ENCODE results near the gene C1QC. TPM values are rescaled to one million over a fixed set of nuclear protein-coding genes. Genes with fewer than 3 reads are reported as not detected.
"Not testable (repeated sequence)": the region's sequence is repeated elsewhere in the genome, so short reads cannot be mapped to it uniquely, and the experiment has no call there.

Gene C1QC
- total RNA-seq, 8 experiments from 2014 or later = 0.27 to 0.71 (median 0.42) TPM; not detected in 5

GRCh38 chr1:22660716-22661241 is 17.3 kb downstream of the C1QC start:
- 76 to 90% (median 84%) methylated on average over 1 to 17 of the region's 19 CpGs; no CpG with 5 or more reads in 4 of the 10 experiments for WGBS, 10 experiments
- ATAC-seq (replicated peaks in 6 of 8) = no peak
- Histone ChIP-seq H3K4me3 (no peak overlapping the region), H3K27ac (no peak overlapping the region), H3K4me1 (replicated peaks in 1 of 2) (no peaks in the 10 kb centered on the region)
- in situ Hi-C loops (cut with MboI; ENCODE audit: low pct_unique_long_range_greater_than_20kb in 2 of 9, low sequenced_read_pairs in 9 of 9, unreplicated experiment in 9 of 9) = loop anchor here in 3 of 9 experiments (25.0 kb wide), 1 partner anchor 527 kb away; no protein-coding TSS in a partner anchor

GRCh38 chr1:22661880-22662279 is 18.4 kb downstream of the C1QC start:
- Histone ChIP-seq H3K4me1 (replicated peaks in 1 of 2) (peaks cover 0 to 4% of the 10 kb centered on the region in 2 donors), H3K27ac (no peak overlapping the region), H3K4me3 (no peak overlapping the region)
- no peak for ATAC-seq (replicated peaks in 6 of 8)
- in situ Hi-C loops (cut with MboI; ENCODE audit: low pct_unique_long_range_greater_than_20kb in 2 of 9, low sequenced_read_pairs in 9 of 9, unreplicated experiment in 9 of 9) = loop anchor here in 3 of 9 experiments (25.0 kb wide), 1 partner anchor 525 kb away; no protein-coding TSS in a partner anchor
- WGBS, 10 experiments = 17 to 88% (median 81%) methylated on average over 1 to 2 of the region's 2 CpGs; no CpG with 5 or more reads in 1 of the 10 experiments

GRCh38 chr1:22662318-22662717 is 18.9 kb downstream of the C1QC start:
- in situ Hi-C loops (cut with MboI; ENCODE audit: low pct_unique_long_range_greater_than_20kb in 2 of 9, low sequenced_read_pairs in 9 of 9, unreplicated experiment in 9 of 9) = loop anchor here in 3 of 9 experiments (25.0 kb wide), 1 partner anchor 525 kb away; no protein-coding TSS in a partner anchor
- Histone ChIP-seq H3K4me3 (no peak overlapping the region), H3K4me1 (replicated peaks in 1 of 2) (peaks cover 0 to 5% of the 10 kb centered on the region in 2 donors), H3K27ac (no peak overlapping the region)
- WGBS, 10 experiments = 55 to 90% (median 82%) methylated on average over 2 to 5 of the region's 5 CpGs; no CpG with 5 or more reads in 4 of the 10 experiments
- peak in 6 of 8 experiments; percentile 24 to 91 (median 37) for ATAC-seq (replicated peaks in 6 of 8)

GRCh38 chr1:22662986-22663408 is 19.6 kb downstream of the C1QC start:
- no peak overlapping the region for H3K4me3 ChIP-seq
- 40 to 92% (median 85%) methylated on average over 1 to 6 of the region's 8 CpGs; no CpG with 5 or more reads in 5 of the 10 experiments for WGBS, 10 experiments
- H3K4me1 ChIP-seq (replicated peaks in 1 of 2) = peaks cover 6 to 10% of the 10 kb centered on the region in 2 donors
- no peak overlapping the region for H3K27ac ChIP-seq
- no peak for ATAC-seq (replicated peaks in 6 of 8)
- in situ Hi-C loops (cut with MboI; ENCODE audit: low pct_unique_long_range_greater_than_20kb in 2 of 9, low sequenced_read_pairs in 9 of 9, unreplicated experiment in 9 of 9) = loop anchor here in 3 of 9 experiments (25.0 kb wide), 1 partner anchor 524 kb away; no protein-coding TSS in a partner anchor

- no peak overlapping the region for H3K4me3 ChIP-seq
- no peak overlapping the region for H3K27ac ChIP-seq
- in situ Hi-C loops (cut with MboI; ENCODE audit: low pct_unique_long_range_greater_than_20kb in 2 of 9, low sequenced_read_pairs in 9 of 9, unreplicated experiment in 9 of 9) = loop anchor here in 3 of 9 experiments (25.0 kb wide), 1 partner anchor 522 kb away; no protein-coding TSS in a partner anchor
- 20 to 50% (median 40%) methylated on average over 1 to 6 of the region's 7 CpGs; no CpG with 5 or more reads in 5 of the 10 experiments for WGBS, 10 experiments
- ATAC-seq (replicated peaks in 6 of 8) = peak in 7 of 8 experiments; percentile 56 to 86 (median 72)
- peaks cover 8 to 12% of the 10 kb centered on the region in 2 donors for H3K4me1 ChIP-seq (replicated peaks in 1 of 2)
These were observed 22.3 kb downstream of the C1QC start for GRCh38 chr1:22665752-22666151.

GRCh38 chr1:22666412-22666811 is 23.0 kb downstream of the C1QC start:
- peak in 1 of 8 experiments; percentile 52 for ATAC-seq (replicated peaks in 6 of 8)
- in situ Hi-C loops (cut with MboI; ENCODE audit: low pct_unique_long_range_greater_than_20kb in 2 of 9, low sequenced_read_pairs in 9 of 9, unreplicated experiment in 9 of 9) = loop anchor here in 3 of 9 experiments (25.0 kb wide), 1 partner anchor 521 kb away; no protein-coding TSS in a partner anchor
- no peak overlapping the region for H3K4me3 ChIP-seq
- WGBS, 10 experiments = 0 to 93% (median 51%) methylated on average over 1 to 2 of the region's 2 CpGs; no CpG with 5 or more reads in 1 of the 10 experiments
- H3K4me1 ChIP-seq (replicated peaks in 1 of 2) = peaks cover 10 to 14% of the 10 kb centered on the region in 2 donors
- H3K27ac ChIP-seq = no peak overlapping the region

- not testable (repeated sequence) for H3K27ac ChIP-seq; H3K4me3 ChIP-seq; ATAC-seq (replicated peaks in 6 of 8)
- in situ Hi-C loops (cut with MboI; ENCODE audit: low pct_unique_long_range_greater_than_20kb in 2 of 9, low sequenced_read_pairs in 9 of 9, unreplicated experiment in 9 of 9) = loop anchor here in 3 of 9 experiments (25.0 kb wide), 1 partner anchor 518 kb away; no protein-coding TSS in a partner anchor
- peaks cover 24 to 26% of the 10 kb centered on the region in 2 donors for H3K4me1 ChIP-seq (replicated peaks in 1 of 2)
- WGBS, 10 experiments = 46 to 100% (median 100%) methylated on average over 1 to 2 of the region's 2 CpGs; no CpG with 5 or more reads in 4 of the 10 experiments
These were observed 25.4 kb downstream of the C1QC start for GRCh38 chr1:22668840-22669239.

- H3K4me3 ChIP-seq = no peak overlapping the region
- peak in 1 of 8 experiments; percentile 0 for ATAC-seq (replicated peaks in 6 of 8)
- peaks cover 26 to 28% of the 10 kb centered on the region in 2 donors for H3K4me1 ChIP-seq (replicated peaks in 1 of 2)
- no peak overlapping the region for H3K27ac ChIP-seq
- in situ Hi-C loops (cut with MboI; ENCODE audit: low pct_unique_long_range_greater_than_20kb in 2 of 9, low sequenced_read_pairs in 9 of 9, unreplicated experiment in 9 of 9) = loop anchor here in 4 of 9 experiments (10.0 to 25.0 kb wide), 2 partner anchors 514 to 517 kb away; no protein-coding TSS in a partner anchor
- WGBS, 10 experiments = 0 to 100% (median 53%) methylated on average over 1 to 11 of the region's 12 CpGs; no CpG with 5 or more reads in 1 of the 10 experiments
These were observed 27.0 kb downstream of the C1QC start for GRCh38 chr1:22670352-22670975.

GRCh38 chr1:22671999-22672398 is 28.6 kb downstream of the C1QC start:
- Histone ChIP-seq H3K4me3 (no peak overlapping the region), H3K4me1 (replicated peaks in 1 of 2) (peaks cover 25 to 26% of the 10 kb centered on the region in 2 donors), H3K27ac (no peak overlapping the region)
- in situ Hi-C loops (cut with MboI; ENCODE audit: low pct_unique_long_range_greater_than_20kb in 2 of 9, low sequenced_read_pairs in 9 of 9, unreplicated experiment in 9 of 9) = loop anchor here in 4 of 9 experiments (10.0 to 25.0 kb wide), 2 partner anchors 513 to 515 kb away; no protein-coding TSS in a partner anchor
- no peak for ATAC-seq (replicated peaks in 6 of 8)
- 39 to 100% (median 98%) methylated on average over 1 to 4 of the region's 4 CpGs; no CpG with 5 or more reads in 2 of the 10 experiments for WGBS, 10 experiments

- peak; percentile 63 to 88 (median 86) for ATAC-seq (replicated peaks in 6 of 8)
- peak overlapping the region in 1 of 5 donors; percentile 3 for H3K4me3 ChIP-seq
These were observed 30.3 kb downstream of the C1QC start for GRCh38 chr1:22673486-22674409.

GRCh38 chr1:22674410-22674749 is 30.9 kb downstream of the C1QC start:
- Histone ChIP-seq H3K4me3 (no peak overlapping the region), H3K4me1 (replicated peaks in 1 of 2) (peaks cover 21 to 31% of the 10 kb centered on the region in 2 donors), H3K27ac (no peak overlapping the region)
- ATAC-seq (replicated peaks in 6 of 8) = no peak
- in situ Hi-C loops (cut with MboI; ENCODE audit: low pct_unique_long_range_greater_than_20kb in 2 of 9, low sequenced_read_pairs in 9 of 9, unreplicated experiment in 9 of 9) = loop anchor here in 4 of 9 experiments (10.0 to 25.0 kb wide), 2 partner anchors 510 to 513 kb away; no protein-coding TSS in a partner anchor
- WGBS, 10 experiments = 0 to 40% (median 13%) methylated on average over 1 of the region's 1 CpG; no CpG with 5 or more reads in 1 of the 10 experiments

More at GRCh38 chr1:22673486-22674409, 30.3 kb downstream of the C1QC start:
- 0 to 47% (median 3%) methylated on average over 1 to 14 of the region's 17 CpGs; no CpG with 5 or more reads in 3 of the 10 experiments for WGBS, 10 experiments
- in situ Hi-C loops (cut with MboI; ENCODE audit: low pct_unique_long_range_greater_than_20kb in 2 of 9, low sequenced_read_pairs in 9 of 9, unreplicated experiment in 9 of 9) = loop anchor here in 4 of 9 experiments (10.0 to 25.0 kb wide), 2 partner anchors 511 to 514 kb away; no protein-coding TSS in a partner anchor
- Histone ChIP-seq H3K27ac (peak overlapping the region; percentile 57 to 86), H3K4me1 (replicated peaks in 1 of 2) (peaks cover 20 to 29% of the 10 kb centered on the region in 2 donors)

- peaks cover 25 to 32% of the 10 kb centered on the region in 2 donors for H3K4me1 ChIP-seq (replicated peaks in 1 of 2)
- not testable (repeated sequence) for H3K4me3 ChIP-seq; ATAC-seq (replicated peaks in 6 of 8); H3K27ac ChIP-seq
- 90 to 95% (median 92%) methylated on average over 2 to 13 of the region's 15 CpGs; no CpG with 5 or more reads in 6 of the 10 experiments for whole genome bisulfite sequencing, 10 experiments
- in situ Hi-C loops (cut with MboI; ENCODE audit: low pct_unique_long_range_greater_than_20kb in 2 of 9, low sequenced_read_pairs in 9 of 9, unreplicated experiment in 9 of 9) = loop anchor here in 6 of 9 experiments (10.0 to 25.0 kb wide), 3 partner anchors 186 to 509 kb away; no protein-coding TSS in a partner anchor
These were observed 32.7 kb downstream of the C1QC start for GRCh38 chr1:22676151-22676550.
